Hindlimb muscle (tissue), 1 donor: ENCODE measurements around the gene PTPRO. TPM values are rescaled to one million over a fixed set of nuclear protein-coding genes. Genes with fewer than 3 reads are reported as not detected.

Experiments used
- polyA plus RNA-seq: library from polyadenylated mRNA; unstranded; fragments of 120-200 nt; gene quantifications from one replicate; pipeline ENCODE4 v1.2.1, GENCODE V29; 2013; ENCODE audit not compliant: insufficient read length

PTPRO gene
- polyA plus RNA-seq, 1 donor, result 1.9 TPM

Other genes with a start within 250 kb of the PTPRO start
- 3.2 TPM for gene RERG, start 101.1 kb upstream of the PTPRO start, polyA plus RNA-seq